Measurements from ENCODE around the gene CDK5RAP3.
"Not testable (repeated sequence)": the region's sequence is repeated elsewhere in the genome, so short reads cannot be mapped to it uniquely, and the experiment has no call there.

The CDK5RAP3 gene, protein sequence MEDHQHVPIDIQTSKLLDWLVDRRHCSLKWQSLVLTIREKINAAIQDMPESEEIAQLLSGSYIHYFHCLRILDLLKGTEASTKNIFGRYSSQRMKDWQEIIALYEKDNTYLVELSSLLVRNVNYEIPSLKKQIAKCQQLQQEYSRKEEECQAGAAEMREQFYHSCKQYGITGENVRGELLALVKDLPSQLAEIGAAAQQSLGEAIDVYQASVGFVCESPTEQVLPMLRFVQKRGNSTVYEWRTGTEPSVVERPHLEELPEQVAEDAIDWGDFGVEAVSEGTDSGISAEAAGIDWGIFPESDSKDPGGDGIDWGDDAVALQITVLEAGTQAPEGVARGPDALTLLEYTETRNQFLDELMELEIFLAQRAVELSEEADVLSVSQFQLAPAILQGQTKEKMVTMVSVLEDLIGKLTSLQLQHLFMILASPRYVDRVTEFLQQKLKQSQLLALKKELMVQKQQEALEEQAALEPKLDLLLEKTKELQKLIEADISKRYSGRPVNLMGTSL

DNA sequence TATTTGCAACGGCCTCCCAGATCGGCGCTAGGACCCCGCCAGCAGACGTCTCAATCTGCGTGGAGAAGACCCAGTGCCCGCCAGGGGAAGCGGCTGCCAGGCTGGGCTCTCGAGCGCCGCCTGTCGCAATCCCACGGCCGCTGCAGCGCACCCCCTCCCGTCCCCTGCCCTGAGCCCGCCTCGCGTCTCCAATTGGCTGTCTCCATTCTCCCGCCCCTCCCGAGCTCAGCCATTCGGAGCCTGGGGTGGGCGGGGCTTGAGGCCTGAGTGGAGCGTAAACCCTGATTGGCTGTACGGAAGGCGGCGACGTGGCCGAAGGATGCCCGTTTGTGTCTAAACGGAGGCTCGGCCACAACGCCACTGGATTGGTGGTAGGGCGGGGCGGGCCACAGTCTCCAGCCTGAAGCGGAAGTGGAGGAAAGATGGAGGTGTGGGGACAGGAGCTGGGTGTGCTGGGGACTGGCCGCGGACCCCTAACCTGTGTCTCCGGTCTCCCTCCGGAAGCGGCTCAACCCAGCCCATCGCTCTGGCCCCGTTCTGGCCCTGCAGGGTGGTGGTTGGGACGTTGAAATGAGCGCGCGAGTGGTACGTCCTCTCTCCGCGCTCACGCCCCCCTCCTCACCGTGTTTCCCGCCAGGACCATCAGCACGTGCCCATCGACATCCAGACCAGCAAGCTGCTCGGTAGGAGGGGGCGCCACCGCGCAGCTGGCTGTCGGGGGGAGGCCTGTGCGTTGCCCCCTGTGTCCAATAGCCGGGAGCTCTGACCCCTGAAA is at the start of gene CDK5RAP3:
TSS of gene CDK5RAP3 (plus strand) at position 389 of the 775 bp plus-strand sequence. CDS start at position 423, 34 bp downstream.
- DNase-seq = peak; percentile 96

DNA sequence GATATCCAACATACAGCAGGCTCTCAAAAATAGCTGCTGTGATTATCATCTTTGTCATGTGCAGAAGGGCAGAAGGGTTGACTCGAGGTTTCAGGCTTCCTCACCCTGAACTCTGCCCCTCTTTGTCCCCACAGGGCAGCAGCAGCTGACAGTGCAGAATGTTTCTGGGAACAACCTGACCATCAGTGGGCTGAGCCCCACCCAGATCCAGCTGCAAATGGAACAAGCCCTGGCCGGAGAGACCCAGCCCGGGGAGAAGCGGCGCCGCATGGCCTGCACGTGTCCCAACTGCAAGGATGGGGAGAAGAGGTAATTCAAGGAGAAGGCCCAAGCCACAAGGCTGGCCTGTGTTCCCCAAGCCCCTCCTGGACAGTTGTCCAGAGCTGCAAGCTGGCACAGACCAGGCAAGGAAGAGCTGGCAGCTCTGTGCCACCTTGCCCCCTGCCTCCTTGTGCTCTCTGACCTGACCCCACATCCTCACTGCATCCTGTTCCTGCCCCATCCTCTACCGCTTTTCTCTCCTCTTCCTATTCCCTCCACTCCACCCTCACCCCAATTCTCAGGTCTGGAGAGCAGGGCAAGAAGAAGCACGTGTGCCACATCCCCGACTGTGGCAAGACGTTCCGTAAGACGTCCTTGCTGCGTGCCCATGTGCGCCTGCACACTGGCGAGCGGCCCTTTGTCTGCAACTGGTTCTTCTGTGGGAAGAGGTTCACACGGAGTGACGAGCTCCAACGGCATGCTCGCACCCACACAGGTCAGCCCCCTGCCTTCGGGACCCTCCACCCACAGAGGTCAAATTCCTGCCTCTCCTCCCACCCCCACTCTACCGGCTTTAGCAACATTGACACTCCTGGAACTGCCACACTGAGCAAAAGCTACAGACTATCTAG is 45.9 kb upstream of the CDK5RAP3 start:
- DNase-seq = no peak

DNA sequence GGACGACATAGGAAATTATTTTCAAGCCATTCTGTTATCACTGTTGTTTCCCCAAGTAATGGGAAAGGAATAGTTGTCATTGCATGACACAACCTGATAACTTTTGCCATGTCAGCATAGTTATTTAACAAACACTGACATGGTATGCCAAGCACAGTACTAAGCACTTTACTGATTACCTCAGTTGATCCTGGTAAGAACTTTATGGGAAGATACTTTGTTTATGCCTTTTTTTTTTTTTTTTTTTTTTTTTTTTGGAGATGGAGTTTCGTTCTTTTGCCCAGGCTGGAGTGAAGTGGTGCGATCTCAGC is 45.3 kb upstream of the CDK5RAP3 start:
- DNase-seq = no peak

DNA sequence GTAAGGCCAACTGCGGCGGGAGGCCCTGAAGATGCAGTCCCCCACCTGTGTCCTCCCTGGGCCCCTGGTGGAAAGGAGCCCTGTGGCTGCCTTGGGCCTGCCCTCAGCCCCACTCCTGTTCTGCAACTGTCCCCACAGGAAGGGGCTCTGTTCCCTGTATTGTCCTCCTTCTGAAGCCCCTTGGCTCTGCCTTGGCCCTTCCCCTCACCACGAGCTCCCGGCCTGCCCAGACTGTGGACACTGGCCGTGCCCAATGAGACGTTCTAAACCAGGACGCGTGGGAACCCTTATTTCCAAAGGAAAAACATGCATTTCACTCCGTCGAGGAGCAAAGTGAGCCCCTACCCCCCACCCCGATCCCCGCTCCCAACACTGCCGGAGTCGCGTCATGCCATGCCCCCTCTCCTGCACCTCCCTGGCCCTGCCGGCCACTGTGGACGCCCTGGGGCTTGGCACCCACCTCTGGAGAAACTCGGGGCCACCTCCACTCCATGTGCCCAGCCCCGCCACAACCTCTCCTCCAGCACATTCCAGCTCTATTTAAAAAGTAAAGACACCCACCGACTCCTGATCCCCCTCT is 43.0 kb upstream of the CDK5RAP3 start:
- DNase-seq = no peak

DNA sequence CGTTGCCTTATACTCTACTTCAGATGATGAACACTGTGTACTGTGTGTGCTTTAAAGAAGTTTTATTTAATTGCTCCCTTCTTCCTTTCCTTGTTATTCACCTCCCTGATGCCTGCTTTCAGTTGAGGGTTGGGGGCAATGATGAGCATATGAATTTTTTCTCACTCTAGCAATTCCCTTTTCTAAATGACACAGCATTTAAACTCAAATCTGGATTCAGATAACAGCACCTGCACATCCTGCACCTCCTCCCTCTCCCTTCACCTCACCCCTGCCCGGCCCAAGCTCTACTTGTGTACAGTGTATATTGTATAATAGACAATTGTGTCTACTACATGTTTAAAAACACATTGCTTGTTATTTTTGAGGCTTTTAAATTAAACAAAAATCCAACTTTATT is 42.5 kb upstream of the CDK5RAP3 start:
- DNase-seq = no peak

DNA sequence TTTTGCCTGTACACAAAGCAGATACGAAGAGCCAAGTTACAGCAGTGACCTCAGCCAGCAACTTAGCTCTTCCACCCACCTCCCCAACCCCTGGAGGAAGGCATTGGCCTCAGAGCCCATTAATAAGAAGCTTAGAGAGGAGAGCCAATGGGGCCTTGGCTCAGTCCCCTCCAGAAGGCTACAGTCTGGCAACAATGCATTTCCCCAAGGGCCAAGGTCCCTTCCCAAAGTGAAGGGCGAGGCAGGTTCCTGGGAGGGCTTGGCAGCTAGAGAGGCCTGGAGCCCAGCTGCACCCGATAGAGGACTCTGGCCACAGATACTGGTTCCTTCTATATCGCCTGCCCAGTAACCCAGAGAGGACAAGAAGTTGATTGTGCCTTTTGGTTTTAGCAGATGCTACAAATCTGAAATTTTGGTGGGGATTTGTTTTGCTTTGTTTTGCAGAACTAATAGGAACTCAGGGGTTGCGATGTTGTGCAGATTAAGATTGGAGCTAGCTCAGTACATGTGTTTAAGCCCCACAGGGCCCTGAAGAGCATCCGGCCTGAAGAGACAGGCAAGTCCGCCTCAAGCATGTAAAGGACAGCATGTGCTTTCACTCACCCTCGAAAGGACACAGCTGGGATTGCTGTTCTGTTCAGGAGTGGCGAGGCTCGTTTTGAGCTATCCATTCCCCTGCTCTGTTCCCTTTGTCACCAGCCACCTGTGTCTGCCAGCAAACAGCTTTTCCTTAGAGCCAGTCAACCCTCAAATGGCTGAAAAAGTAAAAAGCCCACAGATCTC is 41.5 kb upstream of the CDK5RAP3 start:
- no peak for DNase-seq

DNA sequence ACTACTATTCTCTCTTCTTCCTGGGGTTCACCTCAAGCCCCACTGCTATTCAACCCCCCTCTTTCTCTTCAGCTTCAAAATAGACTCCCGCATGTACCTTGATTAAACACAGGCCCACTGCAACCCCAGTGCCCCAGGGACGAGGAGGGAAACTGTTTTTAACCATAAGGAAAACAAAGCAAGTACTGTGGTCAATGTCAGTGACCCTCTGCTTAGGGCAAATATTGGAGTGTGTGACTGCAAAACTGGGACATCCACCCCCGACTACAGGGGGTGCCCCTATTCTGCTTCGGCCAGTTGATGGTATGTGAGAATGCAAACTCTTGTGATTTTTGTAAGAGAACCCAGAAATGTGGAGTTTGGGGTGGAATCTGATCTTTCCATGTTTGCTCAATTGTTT is 39.1 kb upstream of the CDK5RAP3 start:
- DNase-seq = no peak

DNA sequence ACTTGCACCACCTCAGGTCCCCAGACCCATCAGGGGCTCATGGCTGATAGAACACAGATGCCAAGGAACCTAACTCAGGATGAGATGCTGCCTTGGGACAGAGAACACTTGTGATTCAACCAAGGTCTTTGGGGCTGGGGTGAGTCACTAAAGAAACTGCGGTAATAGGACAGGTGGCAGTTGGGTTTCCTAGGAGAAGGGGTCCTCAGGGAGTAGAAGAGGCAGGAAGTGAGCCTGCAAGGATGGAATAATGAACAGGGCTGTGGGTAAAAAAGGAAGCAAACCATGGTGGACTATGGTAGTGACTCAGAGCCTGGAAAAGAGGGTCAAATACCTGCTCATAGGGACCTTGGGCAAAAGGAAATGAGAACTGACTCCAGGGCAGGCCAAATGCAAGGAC is 36.1 kb upstream of the CDK5RAP3 start:
- DNase-seq = no peak

DNA sequence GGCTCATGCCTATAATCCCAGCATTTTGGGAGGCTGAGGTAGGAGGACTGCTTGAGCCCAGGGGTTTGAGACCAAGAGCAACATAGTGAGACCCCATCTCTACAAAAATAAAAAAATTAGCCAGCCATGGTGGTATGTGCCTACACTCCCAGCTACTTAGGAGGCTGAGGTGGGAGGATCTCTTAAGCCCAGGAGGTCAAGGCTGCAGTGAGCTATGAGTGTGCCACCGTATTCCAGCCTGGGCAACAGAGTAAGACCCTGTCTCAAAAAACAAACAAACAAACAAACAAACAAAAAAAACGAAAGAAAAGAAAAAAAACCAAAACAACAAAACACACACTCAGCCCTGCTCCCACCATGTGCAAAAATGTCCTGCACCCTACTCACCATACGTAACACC is 35.4 kb upstream of the CDK5RAP3 start:
- not testable (repeated sequence) for DNase-seq

DNA sequence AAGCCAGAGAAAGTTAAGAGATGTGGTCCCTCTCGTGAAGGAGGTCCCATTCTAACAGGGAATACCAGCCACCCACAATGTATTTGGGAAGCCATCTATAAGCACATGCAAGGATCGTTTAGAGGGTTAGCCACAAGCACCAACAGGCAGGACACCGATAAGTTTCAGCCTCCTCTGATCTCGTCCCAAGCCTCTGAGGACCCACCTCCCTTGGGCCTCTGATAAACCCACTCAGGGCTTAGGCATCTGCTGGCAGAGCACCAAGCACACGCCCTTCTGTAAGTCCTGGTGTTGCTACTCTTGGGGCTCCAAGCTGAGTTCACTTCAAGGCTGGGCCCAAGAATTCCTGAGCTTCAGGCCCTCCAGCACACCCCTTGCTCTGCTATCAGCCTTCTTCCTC is 35.0 kb upstream of the CDK5RAP3 start:
- DNase-seq = no peak

DNA sequence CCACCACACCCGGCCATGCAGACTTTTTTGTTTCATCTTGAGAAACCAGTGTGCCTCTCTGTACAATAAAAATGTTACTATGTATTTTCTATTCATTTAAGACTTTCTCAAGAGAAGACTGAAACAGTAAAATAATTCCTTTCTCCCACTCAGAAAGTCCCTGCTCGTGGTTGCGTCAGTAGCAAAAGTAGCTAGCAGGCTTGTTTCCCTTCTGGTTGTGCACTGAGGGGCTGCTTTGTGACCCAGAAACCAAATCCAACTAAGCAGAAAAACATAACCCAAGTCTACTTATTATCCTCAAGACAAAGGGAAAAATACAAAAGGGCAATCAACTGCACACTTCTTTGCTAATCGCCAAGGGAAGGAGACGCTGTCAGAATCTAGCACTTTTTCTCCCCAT is 33.0 kb upstream of the CDK5RAP3 start:
- no peak for DNase-seq

DNA sequence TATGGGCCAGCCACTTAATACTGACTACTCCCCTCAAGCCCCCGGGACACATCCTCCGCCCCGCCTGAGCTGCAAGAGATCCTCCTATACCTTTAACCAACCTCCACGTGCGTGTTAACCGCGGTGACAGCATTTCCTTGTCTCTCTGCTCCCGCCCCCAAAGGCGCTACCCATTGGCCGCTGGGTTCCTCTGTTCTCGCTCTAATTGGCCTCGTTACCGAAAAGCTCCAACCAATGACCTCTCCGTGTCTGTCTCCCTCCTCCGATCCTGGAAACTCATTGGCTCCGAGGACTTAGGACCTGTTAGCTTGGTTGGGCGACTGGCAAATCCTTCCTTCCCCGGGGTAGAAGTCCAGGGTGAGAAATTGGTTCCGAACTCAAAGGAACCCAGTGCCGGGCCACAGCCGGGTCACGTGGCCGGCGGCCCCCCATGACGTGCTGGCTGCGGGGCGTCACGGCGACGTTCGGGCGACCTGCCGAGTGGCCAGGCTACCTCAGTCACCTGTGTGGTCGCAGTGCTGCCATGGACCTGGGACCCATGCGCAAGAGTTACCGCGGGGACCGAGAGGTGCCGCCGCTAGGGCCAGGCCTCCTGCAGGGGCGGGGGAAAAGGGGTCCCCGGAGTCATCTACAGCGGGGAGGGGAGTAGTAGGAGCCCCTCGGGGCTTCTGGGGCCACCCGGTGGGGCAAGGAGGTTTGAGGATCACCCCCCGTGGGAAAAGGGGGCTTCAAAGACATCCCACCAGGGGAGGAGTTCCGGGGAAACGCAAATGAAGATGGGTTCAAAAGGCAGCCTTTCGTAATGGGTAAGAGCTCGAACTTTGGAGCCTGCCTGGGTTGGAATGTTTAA is 29.4 kb upstream of the CDK5RAP3 start, which contains the start of gene PNPO:
TSS of gene PNPO (plus strand) at position 326 of the 850 bp plus-strand sequence. CDS start at position 431, 105 bp downstream.
- peak; percentile 87 for DNase-seq

DNA sequence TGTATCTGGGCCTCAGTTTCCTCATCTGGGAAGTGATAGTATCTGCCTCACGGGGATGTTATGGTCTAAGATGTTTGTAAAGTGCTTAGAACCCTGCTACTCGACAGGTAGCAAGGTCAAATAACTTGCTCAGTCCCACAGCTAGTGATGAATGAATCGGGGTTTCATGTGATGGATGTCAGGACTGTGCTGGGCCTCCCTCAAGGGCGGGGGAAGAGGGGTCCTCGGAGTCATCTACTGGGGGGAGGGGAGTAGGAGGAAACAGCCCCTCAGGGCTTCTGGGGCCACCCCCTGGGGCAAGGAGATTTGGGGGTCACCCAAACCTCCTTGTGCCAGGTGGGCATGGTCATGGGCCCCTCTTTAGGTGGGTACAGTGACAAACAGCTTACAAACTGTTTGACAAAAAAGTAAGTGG is 28.8 kb upstream of the CDK5RAP3 start:
- no peak for DNase-seq

DNA sequence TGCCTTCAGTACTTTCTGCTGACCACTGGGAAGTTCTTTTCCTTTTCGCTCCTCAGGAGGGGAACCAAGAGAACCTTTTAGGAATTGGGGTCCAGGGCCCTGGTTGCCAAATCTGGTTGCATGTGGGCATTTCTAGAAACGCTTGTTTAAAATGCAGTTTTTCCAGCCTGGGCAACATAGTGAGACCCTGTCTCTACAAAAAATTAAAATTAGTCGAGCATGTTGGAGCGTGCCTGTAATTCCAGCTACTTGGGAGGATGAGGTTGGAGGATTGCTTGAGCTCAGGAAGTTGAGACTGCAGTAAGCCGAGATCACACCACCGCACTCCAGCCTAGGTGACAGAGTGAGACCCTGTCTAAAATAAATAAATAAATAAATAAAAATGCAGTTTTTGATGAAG is 28.3 kb upstream of the CDK5RAP3 start:
- no peak for DNase-seq

DNA sequence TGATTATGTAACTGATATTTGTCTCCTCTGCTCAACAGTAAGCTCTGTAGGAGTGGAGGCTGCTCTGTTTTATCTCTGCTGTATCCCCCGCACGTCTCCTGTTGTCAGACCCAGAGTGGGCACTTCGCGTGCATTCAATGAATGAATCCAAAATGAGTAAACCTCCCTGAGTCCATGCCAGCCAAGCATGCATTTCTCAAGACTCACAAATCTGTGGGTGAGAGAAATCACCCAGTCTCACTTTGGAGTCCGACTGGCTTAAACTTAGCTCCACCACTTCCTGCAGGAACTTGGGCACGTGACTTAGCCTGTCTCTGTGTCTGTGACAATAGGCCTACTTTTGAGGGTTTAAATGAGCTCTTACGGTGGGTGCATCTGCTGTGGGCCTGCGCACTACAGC is 25.8 kb upstream of the CDK5RAP3 start:
- no peak for DNase-seq

DNA sequence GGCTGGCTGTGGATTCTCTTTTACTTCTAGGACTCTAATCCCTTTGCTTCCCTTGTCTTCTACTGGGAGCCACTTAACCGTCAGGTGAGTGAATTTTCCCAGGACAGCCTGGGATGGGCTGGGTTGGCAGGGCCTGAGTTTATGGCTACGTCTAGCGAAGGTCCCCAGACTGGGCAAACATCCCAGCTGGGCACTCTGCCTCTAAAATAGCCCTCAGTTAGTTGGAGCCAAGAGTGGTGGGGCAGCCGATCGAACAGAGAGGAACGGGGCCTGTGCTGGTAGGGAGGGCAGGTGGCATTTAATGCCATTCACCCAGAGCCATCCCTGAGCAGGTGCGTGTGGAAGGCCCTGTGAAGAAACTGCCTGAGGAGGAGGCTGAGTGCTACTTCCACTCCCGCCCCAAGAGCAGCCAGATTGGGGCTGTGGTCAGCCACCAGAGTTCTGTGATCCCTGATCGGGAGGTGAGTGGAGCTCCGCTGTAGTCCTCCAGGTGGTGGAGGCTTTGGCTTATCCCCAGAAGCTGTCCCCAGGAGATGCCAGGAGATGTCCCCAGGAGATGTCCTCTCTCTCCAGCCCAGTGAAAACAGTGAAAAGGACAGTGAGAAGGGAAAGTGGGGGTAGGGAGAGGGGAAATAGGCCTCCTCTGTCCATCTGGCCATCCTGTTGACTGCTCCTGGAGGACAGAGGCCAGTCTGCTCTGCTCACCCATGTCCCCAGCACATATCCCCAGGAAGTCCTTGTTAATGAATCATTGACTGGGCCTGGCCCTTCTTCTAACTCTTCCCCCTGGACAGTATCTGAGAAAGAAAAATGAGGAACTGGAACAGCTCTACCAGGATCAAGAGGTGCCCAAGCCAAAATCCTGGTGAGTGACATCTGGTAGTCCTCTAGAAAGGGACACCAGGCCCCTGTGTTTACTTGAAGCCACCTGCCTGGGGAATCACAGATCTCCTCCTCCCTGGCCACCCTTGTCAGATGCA is 25.1 kb upstream of the CDK5RAP3 start:
- DNase-seq = no peak

DNA sequence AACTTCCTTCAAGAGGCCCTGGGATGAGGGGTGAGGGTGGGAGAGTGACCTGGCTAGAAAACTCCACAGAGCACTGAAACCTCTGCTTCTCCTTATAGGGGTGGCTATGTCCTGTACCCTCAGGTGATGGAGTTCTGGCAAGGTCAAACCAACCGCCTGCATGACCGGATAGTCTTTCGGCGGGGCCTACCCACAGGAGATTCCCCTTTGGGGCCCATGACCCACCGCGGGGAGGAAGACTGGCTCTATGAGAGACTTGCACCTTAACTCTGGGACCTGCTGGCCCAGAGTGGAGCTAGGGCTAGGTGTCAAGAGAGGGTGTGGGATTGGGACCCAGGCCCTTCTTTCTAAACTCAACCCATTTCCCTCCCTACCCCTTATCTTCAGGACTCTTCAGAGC is 24.4 kb upstream of the CDK5RAP3 start:
- DNase-seq = no peak

DNA sequence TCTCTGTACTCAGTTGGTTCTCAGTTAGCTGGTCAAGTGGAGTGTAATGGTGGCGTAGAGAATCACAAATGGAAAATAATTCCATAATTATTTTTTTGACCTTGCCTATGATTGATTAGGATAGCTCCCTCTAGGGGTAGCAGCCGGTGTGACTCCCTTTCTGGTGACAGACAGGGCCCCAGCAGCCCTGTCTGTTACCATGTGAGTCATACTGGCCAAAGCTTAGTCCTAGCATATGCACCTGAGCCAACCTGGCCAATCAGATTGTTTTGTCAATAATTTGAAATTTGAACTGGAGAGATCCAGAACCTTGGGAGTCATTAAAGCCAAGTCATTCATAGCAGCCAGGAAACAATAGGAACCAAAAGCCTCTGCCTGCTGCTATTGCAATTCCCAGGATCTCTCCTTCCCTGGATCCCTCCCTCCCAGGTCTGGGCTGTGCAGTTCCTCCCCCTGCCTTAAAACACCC is 23.9 kb upstream of the CDK5RAP3 start:
- peak; percentile 48 for DNase-seq

DNA sequence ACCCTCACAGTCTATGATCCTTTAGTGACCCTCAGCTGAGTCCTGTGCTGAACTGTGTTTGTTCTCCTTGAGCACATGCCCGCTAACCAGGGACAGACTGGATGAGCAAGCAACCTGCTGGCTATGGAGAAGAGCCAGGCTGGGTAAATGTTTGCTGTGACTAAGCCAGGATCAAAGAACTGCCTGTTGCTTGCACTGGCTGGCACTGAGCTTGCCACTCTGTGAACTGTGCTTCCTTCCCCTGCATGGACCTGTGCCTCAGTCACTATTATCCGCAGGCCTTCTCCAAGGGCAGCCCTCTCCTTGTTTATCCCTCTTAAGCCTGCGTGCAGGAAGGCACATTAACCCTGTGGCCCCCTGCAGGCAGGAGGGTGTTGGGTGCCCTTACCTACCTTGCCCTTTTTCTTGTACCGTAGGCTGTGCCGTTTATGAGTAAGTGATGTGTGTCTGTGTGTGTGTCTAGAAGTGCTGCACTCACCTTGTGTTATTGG is 22.2 kb upstream of the CDK5RAP3 start:
- DNase-seq = no peak
